ENCODE results near the gene BARX2.

Gene BARX2

GRCh38 chr11:129408865-129409444 lies 33.3 kb downstream of the BARX2 start:
- H3K9ac ChIP-seq (ENCODE audit: low read depth, low read length), result no peak overlapping the region
- H3K27ac ChIP-seq (ENCODE audit: low read depth, low read length), result no peak overlapping the region
- H3K9me3 ChIP-seq (ENCODE audit: control insufficient read depth, insufficient read depth, low read length), result no peaks in the 10 kb centered on the region
- no peaks in the 10 kb centered on the region for H3K4me1 ChIP-seq (ENCODE audit: control insufficient read depth, insufficient read depth, low read length)
- H3K36me3 ChIP-seq (ENCODE audit: control insufficient read depth, insufficient read depth, low read length), result no peaks in the 10 kb centered on the region
- no peak overlapping the region for H3K4me3 ChIP-seq (ENCODE audit: low read depth, low read length)
- no peaks in the 10 kb centered on the region for H3K27me3 ChIP-seq (ENCODE audit: control insufficient read depth, insufficient read depth, low read length)

- Histone ChIP-seq H3K27me3 (ENCODE audit: control insufficient read depth, insufficient read depth, low read length) (no peaks in the 10 kb centered on the region), H3K4me1 (ENCODE audit: control insufficient read depth, insufficient read depth, low read length) (no peaks in the 10 kb centered on the region), H3K36me3 (ENCODE audit: control insufficient read depth, insufficient read depth, low read length) (no peaks in the 10 kb centered on the region), H3K9ac (ENCODE audit: low read depth, low read length) (no peak overlapping the region), H3K9me3 (ENCODE audit: control insufficient read depth, insufficient read depth, low read length) (no peaks in the 10 kb centered on the region), H3K27ac (ENCODE audit: low read depth, low read length) (no peak overlapping the region), H3K4me3 (ENCODE audit: low read depth, low read length) (no peak overlapping the region)
These were observed 34.8 kb downstream of the BARX2 start for GRCh38 chr11:129410395-129410960.

- Histone ChIP-seq H3K4me3 (ENCODE audit: low read depth, low read length) (no peak overlapping the region), H3K27ac (ENCODE audit: low read depth, low read length) (no peak overlapping the region), H3K36me3 (ENCODE audit: control insufficient read depth, insufficient read depth, low read length) (no peaks in the 10 kb centered on the region), H3K9me3 (ENCODE audit: control insufficient read depth, insufficient read depth, low read length) (no peaks in the 10 kb centered on the region), H3K4me1 (ENCODE audit: control insufficient read depth, insufficient read depth, low read length) (no peaks in the 10 kb centered on the region), H3K27me3 (ENCODE audit: control insufficient read depth, insufficient read depth, low read length) (no peaks in the 10 kb centered on the region), H3K9ac (ENCODE audit: low read depth, low read length) (no peak overlapping the region)
These were observed 36.8 kb downstream of the BARX2 start for GRCh38 chr11:129412494-129412893.

- no peak overlapping the region for H3K4me3 ChIP-seq (ENCODE audit: low read depth, low read length)
- no peaks in the 10 kb centered on the region for H3K36me3 ChIP-seq (ENCODE audit: control insufficient read depth, insufficient read depth, low read length)
- no peaks in the 10 kb centered on the region for H3K27me3 ChIP-seq (ENCODE audit: control insufficient read depth, insufficient read depth, low read length)
- H3K4me1 ChIP-seq (ENCODE audit: control insufficient read depth, insufficient read depth, low read length), result no peaks in the 10 kb centered on the region
- H3K27ac ChIP-seq (ENCODE audit: low read depth, low read length), result no peak overlapping the region
- H3K9me3 ChIP-seq (ENCODE audit: control insufficient read depth, insufficient read depth, low read length), result no peaks in the 10 kb centered on the region
- H3K9ac ChIP-seq (ENCODE audit: low read depth, low read length), result no peak overlapping the region
These were observed 38.7 kb downstream of the BARX2 start for GRCh38 chr11:129414144-129414872.

GRCh38 chr11:129416080-129416820 lies 40.6 kb downstream of the BARX2 start:
- H3K4me3 ChIP-seq (ENCODE audit: low read depth, low read length), result no peak overlapping the region
- H3K27ac ChIP-seq (ENCODE audit: low read depth, low read length), result no peak overlapping the region
- no peaks in the 10 kb centered on the region for H3K36me3 ChIP-seq (ENCODE audit: control insufficient read depth, insufficient read depth, low read length)

GRCh38 chr11:129417458-129417857 lies 41.8 kb downstream of the BARX2 start:
- H3K4me3 ChIP-seq (ENCODE audit: low read depth, low read length), result no peak overlapping the region
- no peak overlapping the region for H3K9ac ChIP-seq (ENCODE audit: low read depth, low read length)
- no peaks in the 10 kb centered on the region for H3K36me3 ChIP-seq (ENCODE audit: control insufficient read depth, insufficient read depth, low read length)
- H3K4me1 ChIP-seq (ENCODE audit: control insufficient read depth, insufficient read depth, low read length), result no peaks in the 10 kb centered on the region
- H3K27ac ChIP-seq (ENCODE audit: low read depth, low read length), result no peak overlapping the region
- H3K9me3 ChIP-seq (ENCODE audit: control insufficient read depth, insufficient read depth, low read length), result no peaks in the 10 kb centered on the region
- no peaks in the 10 kb centered on the region for H3K27me3 ChIP-seq (ENCODE audit: control insufficient read depth, insufficient read depth, low read length)

More at GRCh38 chr11:129416080-129416820, 40.6 kb downstream of the BARX2 start:
- Histone ChIP-seq H3K9ac (ENCODE audit: low read depth, low read length) (no peak overlapping the region), H3K4me1 (ENCODE audit: control insufficient read depth, insufficient read depth, low read length) (no peaks in the 10 kb centered on the region), H3K9me3 (ENCODE audit: control insufficient read depth, insufficient read depth, low read length) (no peaks in the 10 kb centered on the region), H3K27me3 (ENCODE audit: control insufficient read depth, insufficient read depth, low read length) (no peaks in the 10 kb centered on the region)

- H3K36me3 ChIP-seq (ENCODE audit: control insufficient read depth, insufficient read depth, low read length), result no peaks in the 10 kb centered on the region
- no peaks in the 10 kb centered on the region for H3K27me3 ChIP-seq (ENCODE audit: control insufficient read depth, insufficient read depth, low read length)
- no peaks in the 10 kb centered on the region for H3K4me1 ChIP-seq (ENCODE audit: control insufficient read depth, insufficient read depth, low read length)
- no peak overlapping the region for H3K9ac ChIP-seq (ENCODE audit: low read depth, low read length)
- no peaks in the 10 kb centered on the region for H3K9me3 ChIP-seq (ENCODE audit: control insufficient read depth, insufficient read depth, low read length)
- H3K4me3 ChIP-seq (ENCODE audit: low read depth, low read length), result no peak overlapping the region
- no peak overlapping the region for H3K27ac ChIP-seq (ENCODE audit: low read depth, low read length)
These were observed 42.4 kb downstream of the BARX2 start for GRCh38 chr11:129418039-129418438.

GRCh38 chr11:129419386-129419785 lies 43.7 kb downstream of the BARX2 start:
- Histone ChIP-seq H3K27me3 (ENCODE audit: control insufficient read depth, insufficient read depth, low read length) (no peaks in the 10 kb centered on the region), H3K9ac (ENCODE audit: low read depth, low read length) (no peak overlapping the region), H3K4me3 (ENCODE audit: low read depth, low read length) (no peak overlapping the region), H3K27ac (ENCODE audit: low read depth, low read length) (no peak overlapping the region), H3K36me3 (ENCODE audit: control insufficient read depth, insufficient read depth, low read length) (no peaks in the 10 kb centered on the region), H3K9me3 (ENCODE audit: control insufficient read depth, insufficient read depth, low read length) (no peaks in the 10 kb centered on the region), H3K4me1 (ENCODE audit: control insufficient read depth, insufficient read depth, low read length) (no peaks in the 10 kb centered on the region)

GRCh38 chr11:129423426-129423825 lies 47.8 kb downstream of the BARX2 start:
- H3K27me3 ChIP-seq (ENCODE audit: control insufficient read depth, insufficient read depth, low read length), result no peaks in the 10 kb centered on the region
- no peaks in the 10 kb centered on the region for H3K4me1 ChIP-seq (ENCODE audit: control insufficient read depth, insufficient read depth, low read length)
- H3K9me3 ChIP-seq (ENCODE audit: control insufficient read depth, insufficient read depth, low read length), result no peaks in the 10 kb centered on the region
- no peak overlapping the region for H3K27ac ChIP-seq (ENCODE audit: low read depth, low read length)
- no peaks in the 10 kb centered on the region for H3K36me3 ChIP-seq (ENCODE audit: control insufficient read depth, insufficient read depth, low read length)
- H3K4me3 ChIP-seq (ENCODE audit: low read depth, low read length), result no peak overlapping the region
- no peak overlapping the region for H3K9ac ChIP-seq (ENCODE audit: low read depth, low read length)

GRCh38 chr11:129425214-129425613 lies 49.6 kb downstream of the BARX2 start:
- Histone ChIP-seq H3K36me3 (ENCODE audit: control insufficient read depth, insufficient read depth, low read length) (no peaks in the 10 kb centered on the region), H3K27me3 (ENCODE audit: control insufficient read depth, insufficient read depth, low read length) (no peaks in the 10 kb centered on the region), H3K9me3 (ENCODE audit: control insufficient read depth, insufficient read depth, low read length) (no peaks in the 10 kb centered on the region), H3K9ac (ENCODE audit: low read depth, low read length) (no peak overlapping the region), H3K4me3 (ENCODE audit: low read depth, low read length) (no peak overlapping the region), H3K27ac (ENCODE audit: low read depth, low read length) (no peak overlapping the region), H3K4me1 (ENCODE audit: control insufficient read depth, insufficient read depth, low read length) (no peaks in the 10 kb centered on the region)

GRCh38 chr11:129426038-129426437 lies 50.4 kb downstream of the BARX2 start:
- Histone ChIP-seq H3K27me3 (ENCODE audit: control insufficient read depth, insufficient read depth, low read length) (no peaks in the 10 kb centered on the region), H3K4me3 (ENCODE audit: low read depth, low read length) (no peak overlapping the region), H3K9me3 (ENCODE audit: control insufficient read depth, insufficient read depth, low read length) (peaks cover 7% of the 10 kb centered on the region; the same call in 1 of the 2 replicates), H3K9ac (ENCODE audit: low read depth, low read length) (no peak overlapping the region), H3K36me3 (ENCODE audit: control insufficient read depth, insufficient read depth, low read length) (no peaks in the 10 kb centered on the region), H3K4me1 (ENCODE audit: control insufficient read depth, insufficient read depth, low read length) (no peaks in the 10 kb centered on the region), H3K27ac (ENCODE audit: low read depth, low read length) (no peak overlapping the region)
